HCT116 (cell line): ENCODE data around the gene MLPH. TPM values are rescaled to one million over a fixed set of nuclear protein-coding genes. Genes with fewer than 3 reads are reported as not detected.

ENCODE experiments used
- ATAC-seq: fragments of 200-7000 bp; cut with Tn5 transposase; 2 replicates; pipeline ENCODE4 v1.9.1; 2020; ENCODE audit warnings: mild to moderate bottlenecking, moderate library complexity
- BruUV-seq: library from RNA; stranded (reverse); fragments of 400-500 nt; replicated peaks from 2 replicates; lab custom pipeline; 2021; lab: Mats Ljungman, UMichigan
- CTCF ChIA-PET: fragments of 300-600 bp; sonication (Branson Sonifier 250); formaldehyde crosslinking; loops from one replicate; lab custom pipeline; 2021; ENCODE audit warnings: antibody characterized with exemption; lab: Charles Lee
- POLR2A ChIA-PET: fragments of 300-600, 350-600 bp; sonication (Branson Sonifier 250); formaldehyde crosslinking; loops from one replicate; lab custom pipeline; 2021; ENCODE audit warnings: antibody characterized with exemption; lab: Charles Lee
- RAD21 ChIA-PET, 2 experiments: fragments of 300-600 bp; sonication (Branson Sonifier 250); formaldehyde crosslinking; loops; one replicate each; lab custom pipeline; 2023; ENCODE audit warnings: low total read pairs in 2 of 2; ENCODE audit not compliant: uncharacterized antibody in 2 of 2, unreplicated experiment in 2 of 2, low non-redundant PET in 1 of 2; lab: Charles Lee
- DNase-seq: peaks from one replicate; pipeline ENCODE4 v3.0.0-alpha.2; 2010; ENCODE audit warnings: low read depth, low spot score
- H2AFZ ChIP-seq: fragments of 200-600 bp; shearing (Covaris generic), sonication (generic); 2 replicates; pipeline ENCODE4 v1.6.1; 2017; ENCODE audit warnings: low read depth, mixed run types, mixed read lengths, antibody characterized with exemption, low read length; ENCODE audit not compliant: poor library complexity, severe bottlenecking
- H3K27ac ChIP-seq: 2 replicates; pipeline ENCODE4 v1.5.1; 2012; ENCODE audit warnings: low read depth, low read length
- H3K27me3 ChIP-seq: fragments of 200-600 bp; sonication (generic); 2 replicates; pipeline ENCODE4 v1.6.1; 2016; ENCODE audit warnings: mixed run types, low read length, mixed read lengths; ENCODE audit not compliant: insufficient read depth
- H3K36me3 ChIP-seq, 2 experiments: fragments of 200-500 bp in 1 of 2; fragments of 200-600 bp in 1 of 2; sonication (Bioruptor generic) in 1 of 2; sonication (generic) in 1 of 2; 2 replicates each; pipeline versions ENCODE4 v1.5.1 to v1.6.1; 2014 to 2016; ENCODE audit warnings: low read length in 2 of 2, inconsistent platforms in 1 of 2, mixed read lengths in 1 of 2, mixed run types in 1 of 2; ENCODE audit not compliant: insufficient read depth in 2 of 2, control insufficient read depth in 1 of 2
- H3K4me1 ChIP-seq, 2 experiments: fragments of 200-600 bp in 1 of 2; sonication (generic) in 1 of 2; 2 replicates each; pipeline versions ENCODE4 v1.5.1 to v1.6.1; 2012 to 2017; ENCODE audit warnings: low read length in 2 of 2, inconsistent platforms in 1 of 2, mild to moderate bottlenecking in 1 of 2, mixed read lengths in 1 of 2, mixed run types in 1 of 2, moderate library complexity in 1 of 2; ENCODE audit not compliant: insufficient read depth in 2 of 2, control insufficient read depth in 1 of 2
- H3K4me2 ChIP-seq: fragments of 200-600 bp; sonication (generic); 2 replicates; pipeline ENCODE4 v1.6.1; 2017; ENCODE audit warnings: mixed run types, low read length, mixed read lengths
- H3K4me3 ChIP-seq, 2 experiments: fragments of 200-600 bp in 1 of 2; sonication (generic) in 1 of 2; replicated peaks in 1 of 2; 2 replicates each; pipeline ENCODE4 v1.5.1; 2011 to 2016; ENCODE audit warnings: low read length in 2 of 2, control low read depth in 1 of 2, low read depth in 1 of 2, mild to moderate bottlenecking in 1 of 2, mixed read lengths in 1 of 2, mixed run types in 1 of 2
- H3K79me2 ChIP-seq: fragments of 200-600 bp; sonication (generic); 2 replicates; pipeline ENCODE4 v1.6.1; 2017; ENCODE audit warnings: mild to moderate bottlenecking, mixed run types, low read length, moderate library complexity, mixed read lengths; ENCODE audit not compliant: insufficient read depth
- H3K9ac ChIP-seq: fragments of 200-600 bp; sonication (generic); 2 replicates; pipeline ENCODE4 v1.6.1; 2016; ENCODE audit warnings: low read length, mixed read lengths
- H3K9me2 ChIP-seq: fragments of 200-600 bp; sonication (generic), shearing (Covaris generic); 2 replicates; pipeline ENCODE4 v1.6.1; 2017; ENCODE audit warnings: mixed run types, mild to moderate bottlenecking, moderate library complexity; ENCODE audit not compliant: insufficient read depth
- H3K9me3 ChIP-seq, 2 experiments: fragments of 200-500 bp in 1 of 2; fragments of 200-600 bp in 1 of 2; sonication (Bioruptor generic) in 1 of 2; sonication (generic) in 1 of 2; 2 replicates each; pipeline ENCODE4 v1.6.1; 2014 to 2017; ENCODE audit warnings: low read length in 2 of 2, mixed read lengths in 2 of 2, inconsistent platforms in 1 of 2, low read depth in 1 of 2, mild to moderate bottlenecking in 1 of 2, mixed run types in 1 of 2, moderate library complexity in 1 of 2; ENCODE audit not compliant: control insufficient read depth in 1 of 2, insufficient read depth in 1 of 2
- H4K20me1 ChIP-seq: fragments of 200-600 bp; sonication (generic), shearing (Covaris generic); 2 replicates; pipeline ENCODE4 v1.6.1; 2017; ENCODE audit warnings: mixed run types, mild to moderate bottlenecking, moderate library complexity; ENCODE audit not compliant: insufficient read depth
- JUND ChIP-seq: IDR thresholded peaks from 2 replicates; pipeline ENCODE4 v1.6.1; 2012
- POLR2A ChIP-seq: IDR thresholded peaks from 2 replicates; pipeline ENCODE4 v1.7.0; 2011; ENCODE audit warnings: borderline replicate concordance; ENCODE audit not compliant: insufficient read depth, insufficient read length; ENCODE audit errors: extremely low read depth
- RAD21 ChIP-seq: IDR thresholded peaks from 2 replicates; pipeline ENCODE4 v1.6.1; 2012; ENCODE audit warnings: low read depth, mild to moderate bottlenecking
- SRF ChIP-seq: IDR thresholded peaks from 2 replicates; pipeline ENCODE4 v1.6.1; 2012; ENCODE audit warnings: low read depth
- ZNF274 ChIP-seq: fragments of 200-500 bp; sonication (Bioruptor generic); IDR thresholded peaks from 2 replicates; pipeline ENCODE4 v1.6.1; 2014; ENCODE audit warnings: mild to moderate bottlenecking, low read depth, low read length, inconsistent platforms
- intact Hi-C: fragments of 100-400 bp; cut with micrococcal nuclease; formaldehyde crosslinking; loops from 2 replicates; pipeline ENCODE4 v1.10.0; 2022
- total RNA-seq: library from RNA; stranded (reverse); gene quantifications from one replicate; pipeline ENCODE4 v1.2.1, GENCODE V29; 2021; ENCODE audit not compliant: unreplicated experiment
- TF ChIP-seq, protein P1 (sequence below): IDR thresholded peaks from 2 replicates; pipeline ENCODE4 v1.6.1; 2012; ENCODE audit warnings: low read depth
- TF ChIP-seq, protein P2 (sequence below), 3 experiments: fragments of 200-600 bp in 1 of 3; sonication (generic) in 1 of 3; IDR thresholded peaks in 2 of 3; conservative IDR thresholded peaks in 1 of 3; 2 replicates each; pipeline ENCODE4 v1.5.1; 2012 to 2017; ENCODE audit warnings: low read depth in 2 of 3, low read length in 2 of 3, antibody characterized with exemption in 1 of 3, borderline replicate concordance in 1 of 3, control low read depth in 1 of 3, mild to moderate bottlenecking in 1 of 3, mixed read lengths in 1 of 3, mixed run types in 1 of 3, moderate library complexity in 1 of 3; ENCODE audit not compliant: insufficient read depth in 1 of 3

The MLPH gene
- total RNA-seq, 1 experiment from 2014 or later = 81.4 TPM

DNA sequence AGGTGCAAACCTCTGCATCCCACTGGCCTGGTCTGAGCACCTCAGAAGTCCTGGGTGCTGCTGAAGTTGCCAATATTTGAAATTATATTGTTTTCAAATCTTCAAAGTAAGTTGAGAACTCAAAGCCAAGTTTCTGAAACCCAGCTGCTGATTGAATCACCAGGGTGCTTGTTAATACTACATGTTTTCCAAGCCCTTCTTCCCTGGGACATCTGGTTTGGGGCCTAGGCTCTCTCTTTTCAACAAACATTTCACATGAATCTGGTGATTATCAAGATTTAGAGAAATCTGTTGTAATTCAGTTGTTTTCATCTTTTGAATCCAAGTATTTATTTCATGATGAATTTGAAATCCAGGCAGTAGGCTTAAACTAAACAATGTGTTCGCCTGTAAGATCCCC, 24.4 kb downstream of the MLPH start:
- CTCF ChIA-PET = interaction anchor here (1.2 to 2.5 kb wide), 8 partner anchors 10 to 346 kb away, joined by 5 to 61 read pairs (median 20); partner anchors contain the start of gene MLPH
- DNase-seq = no peak
- TF ChIP-seq RAD21 (no peak), SRF (no peak), POLR2A (no peak), ZNF274 (no peak), JUND (no peak)
- TF ChIP-seq, protein P1, sequence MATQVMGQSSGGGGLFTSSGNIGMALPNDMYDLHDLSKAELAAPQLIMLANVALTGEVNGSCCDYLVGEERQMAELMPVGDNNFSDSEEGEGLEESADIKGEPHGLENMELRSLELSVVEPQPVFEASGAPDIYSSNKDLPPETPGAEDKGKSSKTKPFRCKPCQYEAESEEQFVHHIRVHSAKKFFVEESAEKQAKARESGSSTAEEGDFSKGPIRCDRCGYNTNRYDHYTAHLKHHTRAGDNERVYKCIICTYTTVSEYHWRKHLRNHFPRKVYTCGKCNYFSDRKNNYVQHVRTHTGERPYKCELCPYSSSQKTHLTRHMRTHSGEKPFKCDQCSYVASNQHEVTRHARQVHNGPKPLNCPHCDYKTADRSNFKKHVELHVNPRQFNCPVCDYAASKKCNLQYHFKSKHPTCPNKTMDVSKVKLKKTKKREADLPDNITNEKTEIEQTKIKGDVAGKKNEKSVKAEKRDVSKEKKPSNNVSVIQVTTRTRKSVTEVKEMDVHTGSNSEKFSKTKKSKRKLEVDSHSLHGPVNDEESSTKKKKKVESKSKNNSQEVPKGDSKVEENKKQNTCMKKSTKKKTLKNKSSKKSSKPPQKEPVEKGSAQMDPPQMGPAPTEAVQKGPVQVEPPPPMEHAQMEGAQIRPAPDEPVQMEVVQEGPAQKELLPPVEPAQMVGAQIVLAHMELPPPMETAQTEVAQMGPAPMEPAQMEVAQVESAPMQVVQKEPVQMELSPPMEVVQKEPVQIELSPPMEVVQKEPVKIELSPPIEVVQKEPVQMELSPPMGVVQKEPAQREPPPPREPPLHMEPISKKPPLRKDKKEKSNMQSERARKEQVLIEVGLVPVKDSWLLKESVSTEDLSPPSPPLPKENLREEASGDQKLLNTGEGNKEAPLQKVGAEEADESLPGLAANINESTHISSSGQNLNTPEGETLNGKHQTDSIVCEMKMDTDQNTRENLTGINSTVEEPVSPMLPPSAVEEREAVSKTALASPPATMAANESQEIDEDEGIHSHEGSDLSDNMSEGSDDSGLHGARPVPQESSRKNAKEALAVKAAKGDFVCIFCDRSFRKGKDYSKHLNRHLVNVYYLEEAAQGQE = no peak
- TF ChIP-seq, protein P2, sequence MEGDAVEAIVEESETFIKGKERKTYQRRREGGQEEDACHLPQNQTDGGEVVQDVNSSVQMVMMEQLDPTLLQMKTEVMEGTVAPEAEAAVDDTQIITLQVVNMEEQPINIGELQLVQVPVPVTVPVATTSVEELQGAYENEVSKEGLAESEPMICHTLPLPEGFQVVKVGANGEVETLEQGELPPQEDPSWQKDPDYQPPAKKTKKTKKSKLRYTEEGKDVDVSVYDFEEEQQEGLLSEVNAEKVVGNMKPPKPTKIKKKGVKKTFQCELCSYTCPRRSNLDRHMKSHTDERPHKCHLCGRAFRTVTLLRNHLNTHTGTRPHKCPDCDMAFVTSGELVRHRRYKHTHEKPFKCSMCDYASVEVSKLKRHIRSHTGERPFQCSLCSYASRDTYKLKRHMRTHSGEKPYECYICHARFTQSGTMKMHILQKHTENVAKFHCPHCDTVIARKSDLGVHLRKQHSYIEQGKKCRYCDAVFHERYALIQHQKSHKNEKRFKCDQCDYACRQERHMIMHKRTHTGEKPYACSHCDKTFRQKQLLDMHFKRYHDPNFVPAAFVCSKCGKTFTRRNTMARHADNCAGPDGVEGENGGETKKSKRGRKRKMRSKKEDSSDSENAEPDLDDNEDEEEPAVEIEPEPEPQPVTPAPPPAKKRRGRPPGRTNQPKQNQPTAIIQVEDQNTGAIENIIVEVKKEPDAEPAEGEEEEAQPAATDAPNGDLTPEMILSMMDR (IDR thresholded peaks at IDR 0.05 in 2 of 3, conservative IDR thresholded peaks at IDR 0.05 in 1 of 3; ENCODE audit: borderline replicate concordance in 1 of 3, insufficient read depth in 1 of 3, low read depth in 2 of 3, low read length in 2 of 3) = no peak
- H3K79me2 ChIP-seq = peaks cover 17% of the 10 kb centered on the region; the same call in 1 of the 2 replicates
- no peak overlapping the region for H3K4me3 ChIP-seq
- no TSS peak for BruUV-seq
- H3K36me3 ChIP-seq = peaks cover 9 to 47% of the 10 kb centered on the region in 2 experiments; a peak in 3 of 4 replicates
- no peaks in the 10 kb centered on the region for H3K9me2 ChIP-seq
- RAD21 ChIA-PET = interaction anchor here (1.8 to 2.3 kb wide), 2 partner anchors 60 to 61 kb away, joined by 9 read pairs; no protein-coding TSS in a partner anchor
- POLR2A ChIA-PET = no interaction called here
- intact Hi-C loops = loop anchor here (10.0 kb wide), 1 partner anchor 233 kb away; no protein-coding TSS in a partner anchor
- no peak for ATAC-seq
- no peak overlapping the region for H3K4me2 ChIP-seq
- no peak overlapping the region for H3K9ac ChIP-seq
- H4K20me1 ChIP-seq = peaks cover 9% of the 10 kb centered on the region; the same call in 1 of the 2 replicates
- H3K27me3 ChIP-seq = no peaks in the 10 kb centered on the region
- H2AFZ ChIP-seq = no peak overlapping the region
- no peaks in the 10 kb centered on the region for H3K9me3 ChIP-seq
- peaks cover 0 to 6% of the 10 kb centered on the region in 2 experiments; a peak in 2 of 4 replicates for H3K4me1 ChIP-seq
- no peak overlapping the region for H3K27ac ChIP-seq
